K562 (cell line): ENCODE data around the gene AEN. TPM values are rescaled to one million over a fixed set of nuclear protein-coding genes. Genes with fewer than 3 reads are reported as not detected.

ENCODE experiments used
- ARID4B ChIP-seq: sonication (generic); formaldehyde crosslinking; IDR thresholded peaks from 2 replicates; pipeline ENCODE4 v1.8.0; 2022; ENCODE audit warnings: mild to moderate bottlenecking, missing genetic modification reagents
- CEBPZ ChIP-seq: fragments of 150-350 bp; IDR thresholded peaks from 2 replicates; pipeline ENCODE4 v1.6.1; 2014; ENCODE audit warnings: low read depth, mild to moderate bottlenecking, low read length, borderline replicate concordance
- HMGN3 ChIP-seq: IDR thresholded peaks from 2 replicates; pipeline ENCODE4 v1.6.1; 2011; ENCODE audit warnings: borderline replicate concordance, low read depth, mild to moderate bottlenecking, mixed read lengths, low read length; ENCODE audit not compliant: insufficient read length; ENCODE audit errors: extremely low read depth
- POLR2AphosphoS5 ChIP-seq: IDR thresholded peaks from 2 replicates; pipeline ENCODE4 v1.6.1; 2011; ENCODE audit warnings: mild to moderate bottlenecking, low read depth, low read length, moderate library complexity; ENCODE audit not compliant: control insufficient read depth, insufficient read depth
- ZBTB2 ChIP-seq: fragments of 450-650 bp; IDR thresholded peaks from 2 replicates; pipeline ENCODE4 v1.6.1; 2016; ENCODE audit warnings: antibody characterized with exemption
- polyA plus RNA-seq, 8 experiments: library from polyadenylated mRNA; depleted of rRNA in 4 of 8; stranded (reverse) in 5 of 8; unstranded in 3 of 8; fragments of >200 nt; fragmentation: Nextera tagmentation in 2 of 8; fragmentation: Illumina TruSeq in 1 of 8; extraction: Ambion mirVana in 2 of 8; extraction: Trizol in 1 of 8; gene quantifications; 2 replicates each; pipeline versions ENCODE4 v1.2.1 to v1.2.3, GENCODE V29; 2011 to 2014; ENCODE audit warnings: inconsistent platforms in 1 of 8, missing spikeins in 1 of 8
- total RNA-seq, 7 experiments: library from RNA; depleted of rRNA in 6 of 7; stranded (reverse); fragments of >200 nt in 6 of 7; fragmentation: Illumina TruSeq in 2 of 7; extraction: Trizol in 2 of 7; gene quantifications; 2 replicates each; pipeline versions ENCODE4 v1.2.1 to v1.2.3, GENCODE V29; 2011 to 2021; ENCODE audit warnings: low replicate concordance in 1 of 7
- TF ChIP-seq, protein P1 (sequence below): sonication (generic); formaldehyde crosslinking; IDR thresholded peaks from 2 replicates; pipeline ENCODE4 v1.8.1; 2023; ENCODE audit warnings: mild to moderate bottlenecking, missing genetic modification reagents

AEN gene
- total and polyA plus RNA-seq, 9 of the 15 experiments (the other 6 are each of a cell fraction or from before 2014, with no cell fraction given), result 9.0 to 51.0 (median 32.8) TPM

GRCh38 chr15:88638626-88639372 is 17.7 kb downstream of the AEN start, which contains the start of gene ISG20 (continued):
- TF ChIP-seq HMGN3 (peak; percentile 71), ZBTB2 (peak; percentile 77; the same call in 1 of the 2 replicates), ARID4B (CRISPR knock-in tag) (peak; percentile 96), CEBPZ (no peak), POLR2AphosphoS5 (peak; percentile 87)
- TF ChIP-seq, protein P1, sequence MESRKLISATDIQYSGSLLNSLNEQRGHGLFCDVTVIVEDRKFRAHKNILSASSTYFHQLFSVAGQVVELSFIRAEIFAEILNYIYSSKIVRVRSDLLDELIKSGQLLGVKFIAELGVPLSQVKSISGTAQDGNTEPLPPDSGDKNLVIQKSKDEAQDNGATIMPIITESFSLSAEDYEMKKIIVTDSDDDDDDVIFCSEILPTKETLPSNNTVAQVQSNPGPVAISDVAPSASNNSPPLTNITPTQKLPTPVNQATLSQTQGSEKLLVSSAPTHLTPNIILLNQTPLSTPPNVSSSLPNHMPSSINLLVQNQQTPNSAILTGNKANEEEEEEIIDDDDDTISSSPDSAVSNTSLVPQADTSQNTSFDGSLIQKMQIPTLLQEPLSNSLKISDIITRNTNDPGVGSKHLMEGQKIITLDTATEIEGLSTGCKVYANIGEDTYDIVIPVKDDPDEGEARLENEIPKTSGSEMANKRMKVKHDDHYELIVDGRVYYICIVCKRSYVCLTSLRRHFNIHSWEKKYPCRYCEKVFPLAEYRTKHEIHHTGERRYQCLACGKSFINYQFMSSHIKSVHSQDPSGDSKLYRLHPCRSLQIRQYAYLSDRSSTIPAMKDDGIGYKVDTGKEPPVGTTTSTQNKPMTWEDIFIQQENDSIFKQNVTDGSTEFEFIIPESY, result peak; percentile 82
